ENCODE results near the gene KBTBD7.

DNA sequence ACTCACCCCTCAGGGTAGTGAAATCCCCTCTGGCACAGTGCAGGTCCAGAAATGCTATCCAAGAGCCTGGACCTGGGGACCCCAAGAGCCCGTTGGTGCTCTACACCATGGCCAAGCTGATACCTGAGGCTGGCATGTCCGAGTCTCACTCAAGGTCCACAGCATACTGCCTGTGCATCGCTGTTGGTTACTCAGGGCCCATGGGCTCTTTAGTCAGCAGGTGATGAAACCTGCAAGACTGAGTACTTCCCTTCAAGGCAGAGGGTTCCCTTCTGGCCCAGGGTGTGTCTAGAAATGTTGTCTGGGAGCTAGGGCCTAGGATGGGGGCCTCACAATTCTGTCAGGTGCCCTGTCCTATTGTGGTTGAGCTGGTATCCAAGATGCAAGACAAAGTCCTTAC, 19.6 kb upstream of the KBTBD7 start:
- TF ChIP-seq POLR2AphosphoS5 (IDR thresholded peaks at IDR 0.05), result no peak
- TF ChIP-seq, protein P1, sequence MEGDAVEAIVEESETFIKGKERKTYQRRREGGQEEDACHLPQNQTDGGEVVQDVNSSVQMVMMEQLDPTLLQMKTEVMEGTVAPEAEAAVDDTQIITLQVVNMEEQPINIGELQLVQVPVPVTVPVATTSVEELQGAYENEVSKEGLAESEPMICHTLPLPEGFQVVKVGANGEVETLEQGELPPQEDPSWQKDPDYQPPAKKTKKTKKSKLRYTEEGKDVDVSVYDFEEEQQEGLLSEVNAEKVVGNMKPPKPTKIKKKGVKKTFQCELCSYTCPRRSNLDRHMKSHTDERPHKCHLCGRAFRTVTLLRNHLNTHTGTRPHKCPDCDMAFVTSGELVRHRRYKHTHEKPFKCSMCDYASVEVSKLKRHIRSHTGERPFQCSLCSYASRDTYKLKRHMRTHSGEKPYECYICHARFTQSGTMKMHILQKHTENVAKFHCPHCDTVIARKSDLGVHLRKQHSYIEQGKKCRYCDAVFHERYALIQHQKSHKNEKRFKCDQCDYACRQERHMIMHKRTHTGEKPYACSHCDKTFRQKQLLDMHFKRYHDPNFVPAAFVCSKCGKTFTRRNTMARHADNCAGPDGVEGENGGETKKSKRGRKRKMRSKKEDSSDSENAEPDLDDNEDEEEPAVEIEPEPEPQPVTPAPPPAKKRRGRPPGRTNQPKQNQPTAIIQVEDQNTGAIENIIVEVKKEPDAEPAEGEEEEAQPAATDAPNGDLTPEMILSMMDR (IDR thresholded peaks at IDR 0.05), result no peak
- TF ChIP-seq POLR2A (IDR thresholded peaks at IDR 0.05; ENCODE audit: low read depth), result no peak

Data from esophagus muscularis mucosa (tissue), 3 donors.